ENCODE measurements around the gene NEK11.

Gene NEK11

GRCh38 chr3:131306242-131306641 is 279.6 kb downstream of the NEK11 start:
- no peak overlapping the region for H3K4me3 ChIP-seq (ENCODE audit: control insufficient read depth, low read depth, low read length)
- no peak for TF ChIP-seq CTCF (IDR thresholded peaks at IDR 0.05; ENCODE audit: control insufficient read depth, insufficient read depth, low read depth, low read length, missing control alignments)
- no peak for DNase-seq (ENCODE audit: low read depth)

- DNase-seq (ENCODE audit: low read depth) = no peak
- TF ChIP-seq CTCF (IDR thresholded peaks at IDR 0.05; ENCODE audit: control insufficient read depth, insufficient read depth, low read depth, low read length, missing control alignments) = no peak
- no peak overlapping the region for H3K4me3 ChIP-seq (ENCODE audit: control insufficient read depth, low read depth, low read length)
Observed at GRCh38 chr3:131314318-131314717, 287.6 kb downstream of the NEK11 start.

- H3K4me3 ChIP-seq (ENCODE audit: control insufficient read depth, low read depth, low read length) = no peak overlapping the region
- no peak for TF ChIP-seq CTCF (IDR thresholded peaks at IDR 0.05; ENCODE audit: control insufficient read depth, insufficient read depth, low read depth, low read length, missing control alignments)
- DNase-seq (ENCODE audit: low read depth) = no peak
Observed at GRCh38 chr3:131315162-131315561, 288.5 kb downstream of the NEK11 start.

GRCh38 chr3:131317667-131318066 is 291.0 kb downstream of the NEK11 start:
- TF ChIP-seq CTCF (IDR thresholded peaks at IDR 0.05; ENCODE audit: control insufficient read depth, insufficient read depth, low read depth, low read length, missing control alignments) = no peak
- DNase-seq (ENCODE audit: low read depth) = no peak
- H3K4me3 ChIP-seq (ENCODE audit: control insufficient read depth, low read depth, low read length) = no peak overlapping the region

GRCh38 chr3:131323014-131323413 is 296.3 kb downstream of the NEK11 start:
- DNase-seq (ENCODE audit: low read depth) = no peak
- no peak for TF ChIP-seq CTCF (IDR thresholded peaks at IDR 0.05; ENCODE audit: control insufficient read depth, insufficient read depth, low read depth, low read length, missing control alignments)

GRCh38 chr3:131323792-131324191 is 297.1 kb downstream of the NEK11 start:
- no peak for DNase-seq (ENCODE audit: low read depth)
- no peak for TF ChIP-seq CTCF (IDR thresholded peaks at IDR 0.05; ENCODE audit: control insufficient read depth, insufficient read depth, low read depth, low read length, missing control alignments)

More at GRCh38 chr3:131323014-131323413, 296.3 kb downstream of the NEK11 start:
- H3K4me3 ChIP-seq (ENCODE audit: control insufficient read depth, low read depth, low read length) = no peak overlapping the region

GRCh38 chr3:131324923-131325322 is 298.2 kb downstream of the NEK11 start:
- TF ChIP-seq CTCF (IDR thresholded peaks at IDR 0.05; ENCODE audit: control insufficient read depth, insufficient read depth, low read depth, low read length, missing control alignments) = no peak

More at GRCh38 chr3:131323792-131324191, 297.1 kb downstream of the NEK11 start:
- H3K4me3 ChIP-seq (ENCODE audit: control insufficient read depth, low read depth, low read length) = no peak overlapping the region

More at GRCh38 chr3:131324923-131325322, 298.2 kb downstream of the NEK11 start:
- DNase-seq (ENCODE audit: low read depth) = no peak
- H3K4me3 ChIP-seq (ENCODE audit: control insufficient read depth, low read depth, low read length) = no peak overlapping the region

All from AG09309 (cell line).